Heart left ventricle (tissue), 13 donors: Measurements from ENCODE around the gene SLC22A31.

Experiments used
- POLR2A ChIP-seq, 2 donors: fragments of 450-650 bp; IDR thresholded peaks; one replicate each; pipeline ENCODE4 v1.6.1; 2017; ENCODE audit warnings: antibody characterized with exemption in 2 of 2, mild to moderate bottlenecking in 2 of 2, moderate library complexity in 2 of 2
- TF ChIP-seq, protein P1 (sequence below), 12 donors: fragments of 200-600 bp; sonication (generic) in 4 of 12; IDR thresholded peaks; one replicate each; pipeline versions ENCODE4 v1.5.0 to v1.8.0; 2018 to 2022; ENCODE audit warnings: antibody characterized with exemption in 12 of 12, mild to moderate bottlenecking in 5 of 12
- donor health status: ischemic (EF 13 %, LVEDD 7.1; RV severe dilation, severe dysfunction).
- donor health status: DM: no; HTN: yes; CAD: no.
- donor health status: DM: no; HTN: no; CAD: no.
- donor health status: ischemic (EF 25% LVEDD 6.9; RV normal size, moderate dysfunction).
- donor health status: ischemic (EF 25% LVEDD 5.7; RV mildly dilated, moderate dysfunction).
- donor health status: ischemic (EF 35%, LVEDD 5.7; RV mildly dilated, moderate dysfunction).
- donor health status: nonischemic (EF 11% LVEDD 7.7; RV severe dilation, severe dysfunction).
- donor health status: DM: yes; HTN: yes; CAD: no.
- donor health status: PGD.
- donor health status: ischemic (EF 29% LVEDD 5.4; RV normal size, mild dysfunction).
- donor health status: nonischemic (EF 23%, LVEDD 6.1; RV moderate dilation, normal function).

GRCh38 chr16:89193576-89194293 lies 6.6 kb downstream of the SLC22A31 start:
- TF ChIP-seq POLR2A (IDR thresholded peaks at IDR 0.05), result no peak
- TF ChIP-seq, protein P1, sequence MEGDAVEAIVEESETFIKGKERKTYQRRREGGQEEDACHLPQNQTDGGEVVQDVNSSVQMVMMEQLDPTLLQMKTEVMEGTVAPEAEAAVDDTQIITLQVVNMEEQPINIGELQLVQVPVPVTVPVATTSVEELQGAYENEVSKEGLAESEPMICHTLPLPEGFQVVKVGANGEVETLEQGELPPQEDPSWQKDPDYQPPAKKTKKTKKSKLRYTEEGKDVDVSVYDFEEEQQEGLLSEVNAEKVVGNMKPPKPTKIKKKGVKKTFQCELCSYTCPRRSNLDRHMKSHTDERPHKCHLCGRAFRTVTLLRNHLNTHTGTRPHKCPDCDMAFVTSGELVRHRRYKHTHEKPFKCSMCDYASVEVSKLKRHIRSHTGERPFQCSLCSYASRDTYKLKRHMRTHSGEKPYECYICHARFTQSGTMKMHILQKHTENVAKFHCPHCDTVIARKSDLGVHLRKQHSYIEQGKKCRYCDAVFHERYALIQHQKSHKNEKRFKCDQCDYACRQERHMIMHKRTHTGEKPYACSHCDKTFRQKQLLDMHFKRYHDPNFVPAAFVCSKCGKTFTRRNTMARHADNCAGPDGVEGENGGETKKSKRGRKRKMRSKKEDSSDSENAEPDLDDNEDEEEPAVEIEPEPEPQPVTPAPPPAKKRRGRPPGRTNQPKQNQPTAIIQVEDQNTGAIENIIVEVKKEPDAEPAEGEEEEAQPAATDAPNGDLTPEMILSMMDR (IDR thresholded peaks at IDR 0.05), result no peak
